Coronary artery (tissue), 2 donors: ENCODE data around the gene ORC3.
"Not testable (repeated sequence)": the region's sequence is repeated elsewhere in the genome, so short reads cannot be mapped to it uniquely, and the experiment has no call there.

ENCODE experiments used
- DNase-seq: peaks from one replicate; pipeline ENCODE4 v3.0.0-alpha.2; 2017; ENCODE audit warnings: low spot score
- H3K27ac ChIP-seq, 2 donors: fragments of 200-600 bp; sonication (generic); one replicate each; pipeline ENCODE4 v1.5.1; 2016 to 2019
- H3K4me3 ChIP-seq: fragments of 200-600 bp; sonication (generic); 2 replicates; pipeline ENCODE4 v1.5.1; 2016; ENCODE audit warnings: mild to moderate bottlenecking, moderate library complexity
- CTCF ChIP-seq: fragments of 200-600 bp; sonication (generic); IDR thresholded peaks from one replicate; pipeline ENCODE4 v1.5.1; 2019; ENCODE audit warnings: antibody characterized with exemption

Gene ORC3

GRCh38 chr6:87673237-87673636, 83.3 kb downstream of the ORC3 start:
- Histone ChIP-seq H3K4me3 (no peak overlapping the region), H3K27ac (no peak overlapping the region)
- no peak for TF ChIP-seq CTCF
- DNase-seq, result no peak

GRCh38 chr6:87674290-87674689, 84.4 kb downstream of the ORC3 start:
- H3K27ac ChIP-seq, result no peak overlapping the region
- no peak overlapping the region for H3K4me3 ChIP-seq
- DNase-seq, result no peak
- TF ChIP-seq CTCF, result no peak

- H3K4me3 ChIP-seq, result no peak overlapping the region
- no peak for DNase-seq
- no peak overlapping the region for H3K27ac ChIP-seq
- no peak for TF ChIP-seq CTCF
Observed at GRCh38 chr6:87675004-87675681, 85.2 kb downstream of the ORC3 start.

GRCh38 chr6:87682310-87682709, 92.4 kb downstream of the ORC3 start:
- DNase-seq, result no peak
- TF ChIP-seq CTCF, result no peak
- no peak overlapping the region for H3K27ac ChIP-seq

GRCh38 chr6:87683890-87684289, 94.0 kb downstream of the ORC3 start:
- TF ChIP-seq CTCF, result no peak
- H3K4me3 ChIP-seq, result no peak overlapping the region
- no peak for DNase-seq
- no peak overlapping the region for H3K27ac ChIP-seq

More at GRCh38 chr6:87682310-87682709, 92.4 kb downstream of the ORC3 start:
- H3K4me3 ChIP-seq, result no peak overlapping the region

GRCh38 chr6:87684895-87685654, 95.1 kb downstream of the ORC3 start:
- no peak for DNase-seq
- Histone ChIP-seq H3K27ac (no peak overlapping the region), H3K4me3 (no peak overlapping the region)
- TF ChIP-seq CTCF, result no peak

- DNase-seq, H3K27ac ChIP-seq, H3K4me3 ChIP-seq: not testable (repeated sequence)
Observed at GRCh38 chr6:87686636-87687205, 96.8 kb downstream of the ORC3 start.
